Measurements from ENCODE around the gene CALML5. TPM values are rescaled to one million over a fixed set of nuclear protein-coding genes. Genes with fewer than 3 reads are reported as not detected.
A peak's percentile ranks its signal among the peaks of the same experiment; 100 is the strongest.

The CALML5 gene
- total and polyA plus RNA-seq, 2 of the 4 experiments (the other 2 are of a cell fraction): not detected

GRCh38 chr10:5464546-5464945 is 34.8 kb downstream of the CALML5 start:
- Histone ChIP-seq H4K8ac (ENCODE audit: low read depth in 2 of 2, low read length in 2 of 2) (no peak overlapping the region), H3K4me3 (ENCODE audit: insufficient read depth, low read depth, low read length) (no peak overlapping the region), H3K9me1 (ENCODE audit: insufficient read depth, low read length) (peaks cover 5% of the 10 kb centered on the region), H3K27ac (ENCODE audit: insufficient read depth, low read length) (no peak overlapping the region), H4K91ac (ENCODE audit: insufficient read depth, low read depth, low read length) (no peak overlapping the region), H3K36me3 (ENCODE audit: control insufficient read depth, insufficient read depth, low read length) (0 out of 2 replicates have a peak, but pooled peaks cover 2% of the 10 kb centered on the region), H4K5ac (ENCODE audit: low read depth, low read length) (no peak overlapping the region), H3K79me1 (ENCODE audit: low read depth in 1 of 2, low read length in 2 of 2) (no peaks in the 10 kb centered on the region), H3K9me3 (ENCODE audit: control insufficient read depth, insufficient read depth, low read length) (peaks cover 6% of the 10 kb centered on the region), H2AK5ac (ENCODE audit: low read depth, low read length) (no peak overlapping the region), H3K4ac (ENCODE audit: low read depth, low read length) (no peak overlapping the region), H2AFZ (replicated peaks; ENCODE audit: low read length, poor library complexity) (no peak overlapping the region), H3K9ac (ENCODE audit: low read depth, low read length) (no peak overlapping the region), H3K4me2 (ENCODE audit: low read depth, low read length) (no peak overlapping the region), H2AK9ac (replicated peaks; ENCODE audit: low read depth, low read length, poor library complexity) (no peak overlapping the region), H3K4me1 (ENCODE audit: control insufficient read depth, insufficient read depth, low read length) (peaks cover 17% of the 10 kb centered on the region), H3K14ac (replicated peaks; ENCODE audit: low read depth, low read length) (0 out of 2 replicates have a peak overlapping the region, but pooled peaks have one; percentile 9), H2BK5ac (ENCODE audit: low read depth, low read length, poor library complexity, severe bottlenecking) (no peak overlapping the region), H2BK20ac (ENCODE audit: low read depth, low read length) (no peak overlapping the region), H2BK15ac (ENCODE audit: low read depth, low read length) (no peak overlapping the region), H3K23ac (ENCODE audit: low read depth, low read length) (no peak overlapping the region), H4K20me1 (ENCODE audit: insufficient read depth, low read length) (no peaks in the 10 kb centered on the region), H3K18ac (ENCODE audit: low read depth, low read length) (no peak overlapping the region), H3K27me3 (ENCODE audit: control insufficient read depth, insufficient read depth, low read length) (no peaks in the 10 kb centered on the region), H2BK120ac (ENCODE audit: low read depth, low read length) (no peak overlapping the region), H3K56ac (ENCODE audit: extremely low read depth, insufficient read depth, low read length) (no peak overlapping the region)
- no CpG with 5 or more reads among the region's 5 CpGs for WGBS, 2 experiments (ENCODE audit: extremely low coverage in 2 of 2, insufficient read length in 1 of 2)
- intact Hi-C loops (cut with micrococcal nuclease) (loop anchor here (5.0 kb wide), 1 partner anchor 73 kb away; no protein-coding TSS in a partner anchor), in situ Hi-C loops (cut with MboI; ENCODE audit: low sequenced_read_pairs) (loop anchor here (25.0 kb wide), 1 partner anchor 398 kb away; no protein-coding TSS in a partner anchor), dilution Hi-C loops (cut with HindIII; ENCODE audit: low sequenced_read_pairs, unreplicated experiment) (no loop called here)
- no peak for ATAC-seq (ENCODE audit: low read depth)
- POLR2A ChIA-PET (ENCODE audit: unreplicated experiment): no interaction called here
- BruUV-seq (replicated peaks): no TSS peak
- no peak for TF ChIP-seq MXI1 (IDR thresholded peaks at IDR 0.05; ENCODE audit: borderline replicate concordance, low read depth, low read length)
- TF ChIP-seq MAZ (IDR thresholded peaks at IDR 0.05; ENCODE audit: borderline replicate concordance, low read depth, low read length): no peak
- TF ChIP-seq NFE2L2 (IDR thresholded peaks at IDR 0.05; ENCODE audit: low read depth, low read length): no peak
- no peak for TF ChIP-seq SMC3 (IDR thresholded peaks at IDR 0.05; ENCODE audit: low read depth, low read length)
- TF ChIP-seq USF2 (IDR thresholded peaks at IDR 0.05; ENCODE audit: low read depth, low read length): no peak
- DNase-seq: no peak
- CTCF ChIA-PET: no interaction called here

Data from IMR-90 (cell line).